Activated effector memory CD4-positive, alpha-beta T cell treated with anti-CD3 and anti-CD28 coated beads, Interleukin-2, amount 50 U/mL, for 16 hours (primary cell): ENCODE measurements around the gene EDN2.

Experiments used
- DNase-seq: peaks from one replicate; pipeline ENCODE4 v3.0.0-alpha.2; 2020

The EDN2 gene

DNA sequence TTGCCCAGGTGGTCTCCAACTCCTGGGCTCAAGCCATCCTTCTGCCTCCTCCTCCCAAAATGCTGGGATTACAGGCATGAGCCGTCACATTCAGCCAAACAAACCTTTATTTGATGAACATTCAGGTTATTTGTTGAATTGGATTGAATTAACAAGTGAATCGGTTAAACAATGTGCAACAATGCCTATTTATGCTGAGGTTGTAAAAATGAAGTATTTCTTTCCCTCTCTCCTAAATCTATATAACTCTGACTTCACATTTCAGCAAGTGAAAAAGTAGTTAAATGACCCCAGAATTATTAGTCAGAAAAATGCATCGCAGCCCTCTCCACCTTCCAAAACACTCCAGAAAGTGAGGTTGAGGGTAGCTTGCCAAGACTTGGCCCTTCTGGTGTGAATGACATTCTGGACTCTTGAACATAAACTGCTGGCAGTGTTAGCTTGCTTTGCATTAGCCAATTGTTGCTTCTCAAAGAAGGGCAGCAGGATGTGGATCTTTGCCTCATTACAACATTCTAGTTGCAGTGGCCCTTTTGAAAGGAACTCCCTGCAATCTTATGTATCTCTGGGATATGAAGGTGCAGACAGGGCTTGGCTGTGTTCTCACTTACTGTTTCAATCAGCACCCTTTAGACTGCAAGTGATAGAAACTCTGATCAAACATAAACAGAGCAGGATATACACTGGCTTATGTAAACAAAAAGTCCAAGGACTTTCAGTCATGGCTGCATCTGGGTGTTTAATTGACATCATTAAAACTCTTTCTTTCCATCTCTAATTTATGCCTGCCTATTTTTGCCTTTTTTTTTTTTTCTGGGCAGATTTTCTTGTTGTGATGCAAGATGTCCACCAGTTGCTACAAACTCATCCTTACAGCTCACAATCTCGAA lies 22.4 kb downstream of the EDN2 start:
- DNase-seq = no peak

DNA sequence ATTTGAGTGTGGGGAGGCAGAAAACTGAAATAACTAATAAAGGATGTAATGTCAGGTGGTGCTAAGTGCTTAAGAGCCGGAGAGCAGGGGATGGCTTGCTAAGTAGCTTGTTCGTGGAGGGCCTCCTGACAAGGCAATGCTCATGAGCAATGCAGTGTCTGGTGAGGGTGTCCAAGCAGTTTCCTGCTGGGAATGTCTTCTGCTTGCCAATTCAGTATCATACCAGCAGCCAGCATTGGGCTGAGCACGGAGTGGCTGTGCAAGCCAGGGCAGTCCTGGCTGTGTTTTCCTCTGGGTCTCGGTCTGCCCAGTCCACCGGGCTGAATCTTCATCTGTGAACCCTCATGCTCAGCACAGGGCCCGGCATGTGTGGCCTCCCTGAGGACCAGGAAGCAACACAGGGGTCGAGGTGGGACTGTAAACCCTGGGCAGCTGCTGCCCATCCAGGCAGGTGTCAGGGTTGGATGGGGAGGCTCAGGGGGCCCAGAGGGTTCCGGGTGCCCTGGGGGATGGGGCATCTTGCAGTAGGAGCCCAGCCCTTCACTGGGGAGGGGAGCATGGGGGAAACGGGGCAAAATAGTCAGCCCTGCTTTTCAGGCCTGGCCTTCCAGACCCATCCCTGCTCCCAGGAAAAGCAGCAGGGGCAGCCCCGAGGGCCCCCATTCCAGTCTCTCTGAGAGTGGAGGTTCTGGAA lies 27.5 kb downstream of the EDN2 start:
- no peak for DNase-seq

DNA sequence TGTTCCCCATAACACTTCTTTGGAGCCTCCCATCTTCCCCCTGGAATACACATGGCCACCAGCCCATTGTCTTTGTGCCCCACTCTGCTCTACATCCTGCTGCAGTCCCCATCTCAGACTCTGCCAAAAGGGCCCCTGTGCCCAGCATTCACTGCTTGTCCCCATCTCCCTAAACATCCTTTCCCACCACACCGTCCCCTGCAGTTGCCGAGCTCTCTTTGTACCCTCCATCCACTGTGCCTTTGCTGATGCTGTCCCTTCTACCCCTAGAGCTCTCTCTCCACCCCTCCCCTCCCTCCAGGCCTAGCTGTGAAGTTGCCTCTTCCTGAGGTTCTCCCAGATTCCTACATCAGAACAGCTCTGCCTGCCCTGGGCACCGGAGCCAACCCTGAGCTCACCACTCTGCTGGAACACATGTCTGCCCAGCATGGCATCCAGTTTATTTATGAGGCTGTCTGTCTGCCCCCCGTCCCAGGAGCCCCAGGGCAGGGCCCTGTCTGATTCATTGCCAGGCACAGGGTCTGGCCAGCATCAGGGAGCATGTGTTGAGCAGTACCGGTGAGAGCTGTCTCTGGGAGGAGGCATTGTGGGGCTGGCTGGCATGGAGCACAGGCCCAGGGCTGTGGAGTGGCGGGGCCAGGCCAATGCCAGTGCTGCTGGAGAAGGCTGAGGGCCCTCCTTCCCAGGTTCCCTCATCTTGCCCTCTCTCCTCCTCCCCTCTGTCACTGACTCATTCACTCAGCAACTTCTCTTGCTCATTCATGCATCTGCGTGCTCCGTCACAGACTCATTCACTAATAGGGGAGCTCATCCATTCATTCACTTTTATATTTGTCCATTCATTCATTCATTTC lies 28.8 kb downstream of the EDN2 start:
- DNase-seq = no peak

DNA sequence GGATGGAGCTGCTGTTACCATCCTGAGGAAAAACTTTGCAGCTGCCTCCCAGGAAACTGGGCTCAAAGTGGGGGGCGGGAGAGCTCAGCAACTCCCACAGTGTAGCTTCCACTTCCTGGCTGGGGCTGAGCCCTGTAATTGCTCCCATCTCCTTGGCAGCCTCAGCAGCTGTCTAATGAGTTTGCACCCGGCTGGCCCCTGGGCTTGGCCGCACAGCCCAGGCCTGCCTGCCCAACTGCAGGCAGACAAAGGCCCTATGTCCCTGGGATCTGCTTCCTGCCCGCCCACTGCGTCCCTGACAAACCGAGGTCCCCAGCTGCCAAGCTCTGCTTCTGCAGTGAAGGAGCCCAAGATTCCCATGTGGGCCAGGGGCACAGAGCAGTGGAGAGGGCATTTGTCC lies 30.1 kb downstream of the EDN2 start:
- DNase-seq = no peak

DNA sequence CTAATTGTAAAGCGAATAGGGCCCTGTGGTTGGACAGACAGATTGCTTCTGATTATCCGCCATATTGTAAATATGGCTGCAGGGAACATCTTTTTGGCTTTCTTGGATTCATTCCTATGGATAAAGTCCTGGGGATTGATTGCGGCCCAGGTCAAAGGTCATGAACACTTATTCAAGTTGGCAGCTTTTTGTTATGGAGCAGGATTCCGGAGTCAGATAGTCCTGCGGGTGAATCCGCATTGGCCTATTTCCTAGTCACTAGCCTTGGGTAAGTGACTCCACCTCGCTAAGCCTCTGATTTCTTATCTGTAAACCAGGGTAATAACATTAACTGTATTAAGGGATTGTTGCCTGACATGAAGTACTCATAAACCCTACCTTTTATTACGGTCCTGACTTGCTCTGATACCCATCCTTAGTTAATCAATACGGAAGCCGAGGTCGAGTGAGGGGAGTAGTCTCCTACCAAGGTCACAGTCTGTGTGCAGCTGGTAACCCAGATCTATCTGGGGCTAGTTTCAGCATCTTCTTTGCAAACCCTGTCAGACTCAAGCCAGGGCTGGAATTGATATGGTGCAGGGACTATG lies 31.7 kb downstream of the EDN2 start:
- no peak for DNase-seq

DNA sequence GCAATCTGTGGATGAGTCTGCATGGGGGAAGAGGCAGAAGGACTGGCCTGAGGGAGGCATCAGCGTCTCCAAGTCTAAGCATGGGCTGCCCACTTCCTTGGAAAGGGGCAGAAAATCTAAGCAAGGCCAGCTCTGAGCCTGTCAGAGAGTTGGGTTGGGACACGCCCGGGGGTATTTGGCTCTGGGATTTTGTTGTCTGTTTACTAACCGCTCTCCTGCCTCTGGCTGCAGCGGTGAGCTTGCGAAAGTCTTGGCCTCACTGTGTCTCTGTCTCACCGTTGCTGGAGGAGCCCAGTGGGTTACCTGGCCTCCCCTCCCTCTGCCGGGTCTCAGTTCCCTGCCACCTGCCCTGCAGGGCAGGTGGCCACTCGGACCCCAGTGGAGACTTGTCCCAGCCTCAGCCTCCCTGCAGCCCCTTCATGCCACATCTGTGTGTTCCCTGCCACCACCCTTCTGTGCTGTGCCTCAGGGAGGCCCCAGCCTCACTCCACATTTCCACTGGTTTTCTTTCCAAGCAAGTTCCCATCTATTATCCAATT lies 33.7 kb downstream of the EDN2 start:
- DNase-seq = no peak

DNA sequence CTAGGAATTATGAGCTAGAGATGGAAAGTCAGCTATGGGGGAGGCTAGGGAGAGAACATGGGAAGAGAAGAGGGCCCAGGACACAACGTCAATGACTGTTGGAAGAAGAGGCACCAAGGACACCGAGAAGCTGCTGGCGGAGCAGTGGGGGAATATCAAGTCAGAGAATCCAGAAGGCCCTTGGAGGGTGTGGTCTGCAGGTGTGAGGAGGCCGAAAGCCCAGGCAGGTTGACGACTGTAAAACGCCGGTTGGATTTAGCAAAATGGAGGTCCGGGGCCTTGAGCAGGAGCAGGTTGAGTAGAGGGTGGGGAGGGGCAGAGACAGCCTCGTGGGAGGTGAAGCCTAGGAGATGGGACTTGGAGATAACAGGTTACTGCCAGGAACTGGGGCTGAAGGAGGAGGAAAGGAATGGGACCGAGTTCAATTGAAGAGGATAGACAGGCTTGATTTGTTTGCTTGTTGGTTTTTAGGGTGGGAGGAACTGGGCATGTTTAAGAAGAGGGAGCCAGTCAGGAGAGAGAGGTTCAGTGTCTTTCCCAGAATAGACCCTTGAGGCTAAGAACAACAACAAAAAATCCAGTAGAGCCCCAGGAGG lies 35.1 kb downstream of the EDN2 start:
- DNase-seq = no peak

DNA sequence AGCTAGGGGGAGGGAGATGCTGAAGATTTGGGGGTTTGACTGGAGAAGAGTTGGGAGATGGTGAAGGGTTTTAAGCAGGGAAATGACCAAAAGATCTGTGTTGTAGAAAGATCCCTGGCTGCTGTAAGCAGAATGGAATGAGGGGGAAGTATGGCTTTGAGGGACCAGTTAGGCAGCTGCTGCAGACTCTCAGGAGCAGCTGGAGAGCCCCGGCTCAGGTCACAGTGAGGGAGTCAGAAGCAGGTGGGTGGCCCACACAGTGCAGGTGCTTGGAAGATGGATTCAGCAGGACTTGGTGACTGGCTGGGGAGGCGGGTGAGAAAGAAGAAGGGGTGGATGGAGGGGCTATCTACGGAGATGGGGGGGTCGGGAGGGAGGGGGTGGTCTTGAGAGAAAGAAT lies 35.7 kb downstream of the EDN2 start:
- DNase-seq = no peak

DNA sequence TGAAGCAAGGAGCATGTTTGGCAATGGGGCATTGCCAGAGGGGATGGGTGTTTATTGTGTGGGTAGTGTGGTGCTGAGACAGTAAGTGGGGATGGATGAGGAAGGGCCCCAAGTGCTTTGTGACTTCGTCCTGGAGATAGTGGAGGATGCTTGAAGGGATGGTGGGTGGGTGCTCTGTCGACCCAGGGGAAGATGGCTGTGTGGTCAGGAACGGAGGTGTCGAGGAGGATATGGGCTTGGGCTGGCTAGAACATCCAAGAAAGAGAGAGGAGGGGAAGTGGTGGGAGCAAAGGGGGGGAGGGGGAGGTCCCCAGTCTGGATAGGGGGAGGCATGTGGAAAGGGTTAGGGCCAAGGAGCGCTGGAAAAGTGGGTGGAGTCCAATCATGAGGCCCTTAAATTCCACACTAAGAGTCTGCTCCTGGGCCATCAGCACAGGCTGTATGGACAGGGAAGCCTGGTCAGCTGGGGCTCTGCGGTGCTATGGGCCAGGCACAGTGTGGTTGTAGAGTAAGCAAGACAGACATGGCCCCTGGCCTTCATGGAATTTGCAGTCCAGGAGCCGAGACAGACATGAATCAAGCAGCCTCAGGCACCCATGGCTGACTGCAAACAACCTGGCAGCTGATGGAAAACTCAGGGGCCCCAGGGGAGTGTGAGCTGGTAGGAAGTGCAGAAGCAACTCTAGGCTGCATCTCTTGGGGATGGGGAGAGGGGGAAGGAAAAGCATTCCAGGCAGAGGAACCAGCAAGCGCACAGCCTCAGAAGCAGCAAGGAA lies 36.3 kb downstream of the EDN2 start:
- DNase-seq = no peak

DNA sequence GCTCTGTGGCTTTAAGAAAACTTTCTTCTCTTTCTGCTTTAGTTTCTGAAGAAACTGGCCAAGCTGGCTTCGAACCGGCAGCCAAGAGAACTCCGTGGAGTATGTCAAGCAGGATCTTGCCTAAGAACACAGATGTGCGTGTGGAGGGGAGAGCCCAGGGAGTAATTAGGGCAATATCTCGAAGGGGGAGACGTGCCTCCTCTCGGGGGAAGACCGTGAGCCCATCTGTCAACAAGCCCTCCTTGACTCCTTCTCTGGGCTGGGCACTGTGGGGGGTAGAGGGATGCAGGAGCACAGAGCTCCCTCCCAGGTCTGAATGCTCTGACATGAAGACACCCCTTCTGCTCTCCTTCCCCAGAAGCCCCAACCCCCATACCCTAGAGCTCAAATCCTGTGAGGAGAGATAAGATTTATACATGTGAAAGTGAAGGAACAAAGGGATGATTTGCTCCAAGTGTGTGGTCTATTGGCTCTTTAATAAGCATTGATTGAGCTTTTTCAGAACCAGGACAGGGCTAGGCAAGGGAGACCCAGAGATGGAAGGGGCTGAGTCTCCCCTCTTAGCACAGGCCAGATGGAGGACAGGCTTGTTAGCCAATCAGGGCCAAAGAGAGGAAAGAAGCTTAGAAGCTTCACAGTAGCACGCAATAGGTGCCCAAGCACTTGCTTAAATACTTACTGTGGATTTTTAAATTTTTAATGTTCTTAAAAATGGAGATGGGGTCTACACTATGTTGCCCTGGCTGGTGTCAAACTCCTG lies 37.5 kb downstream of the EDN2 start:
- DNase-seq = no peak

DNA sequence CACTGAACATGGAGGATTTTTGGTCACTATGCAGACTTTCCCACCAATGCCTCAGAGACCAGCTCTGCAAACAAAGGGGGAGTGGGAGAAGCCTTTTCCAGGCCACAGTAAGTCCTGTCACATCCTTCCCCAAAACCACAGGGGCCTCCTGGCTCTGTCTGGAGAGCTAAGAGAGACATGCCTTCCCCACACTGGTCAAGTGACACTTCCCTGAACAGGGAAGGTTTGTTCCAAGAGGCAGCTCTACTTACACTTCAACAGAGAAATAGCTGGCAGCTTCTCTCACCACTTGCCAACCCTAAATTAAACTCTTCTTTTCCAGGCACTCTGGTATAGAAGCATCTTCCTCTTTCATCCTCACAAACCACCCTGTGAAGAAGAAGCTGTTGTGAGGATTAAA lies 39.7 kb downstream of the EDN2 start:
- DNase-seq = no peak

DNA sequence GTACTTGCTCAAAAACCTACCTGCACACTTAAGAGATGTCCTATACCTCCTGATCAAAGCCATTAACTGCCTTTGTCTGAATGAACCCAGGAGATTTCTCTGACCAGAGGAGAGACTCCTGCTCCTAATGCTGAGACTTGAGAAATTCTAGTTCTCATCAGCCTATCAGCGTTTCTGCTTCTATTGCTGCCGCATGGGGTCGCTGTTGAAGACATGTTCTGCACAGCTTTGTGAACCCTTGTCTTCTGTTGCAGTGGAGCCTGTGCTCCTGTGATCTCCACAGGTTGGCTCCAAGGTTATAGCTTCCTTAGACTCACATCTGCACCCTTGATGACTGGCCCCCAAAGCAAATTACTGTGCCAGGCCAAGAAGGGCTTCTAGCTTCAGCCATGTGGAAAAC lies 40.2 kb downstream of the EDN2 start:
- DNase-seq = no peak

DNA sequence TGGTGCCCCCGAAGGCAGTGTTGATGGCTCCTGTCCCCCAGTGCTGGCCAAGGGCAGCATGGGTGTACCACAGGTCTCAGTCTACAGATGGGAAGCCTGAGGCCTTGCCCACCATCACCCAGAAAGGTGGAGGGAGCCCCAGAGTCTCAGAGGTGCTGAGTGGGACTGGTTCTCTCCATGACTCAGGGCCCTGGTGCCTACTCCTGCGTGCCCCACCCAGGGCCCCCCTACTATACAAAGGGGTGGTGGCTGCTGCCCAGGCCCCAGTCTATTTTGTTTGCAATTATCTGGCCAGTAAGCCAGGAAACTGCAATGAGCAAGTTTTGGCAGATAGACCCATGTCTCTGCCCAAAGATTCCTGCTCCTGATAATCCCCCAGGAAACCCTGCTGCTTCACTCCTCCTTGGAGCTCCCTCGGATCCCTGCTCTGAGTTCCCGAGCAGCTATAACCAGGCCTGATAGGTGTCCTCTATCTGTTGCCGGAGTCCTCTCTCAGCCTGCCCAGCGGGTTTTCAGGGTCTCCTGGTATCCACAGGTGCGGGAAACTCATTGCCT lies 41.7 kb downstream of the EDN2 start:
- no peak for DNase-seq

DNA sequence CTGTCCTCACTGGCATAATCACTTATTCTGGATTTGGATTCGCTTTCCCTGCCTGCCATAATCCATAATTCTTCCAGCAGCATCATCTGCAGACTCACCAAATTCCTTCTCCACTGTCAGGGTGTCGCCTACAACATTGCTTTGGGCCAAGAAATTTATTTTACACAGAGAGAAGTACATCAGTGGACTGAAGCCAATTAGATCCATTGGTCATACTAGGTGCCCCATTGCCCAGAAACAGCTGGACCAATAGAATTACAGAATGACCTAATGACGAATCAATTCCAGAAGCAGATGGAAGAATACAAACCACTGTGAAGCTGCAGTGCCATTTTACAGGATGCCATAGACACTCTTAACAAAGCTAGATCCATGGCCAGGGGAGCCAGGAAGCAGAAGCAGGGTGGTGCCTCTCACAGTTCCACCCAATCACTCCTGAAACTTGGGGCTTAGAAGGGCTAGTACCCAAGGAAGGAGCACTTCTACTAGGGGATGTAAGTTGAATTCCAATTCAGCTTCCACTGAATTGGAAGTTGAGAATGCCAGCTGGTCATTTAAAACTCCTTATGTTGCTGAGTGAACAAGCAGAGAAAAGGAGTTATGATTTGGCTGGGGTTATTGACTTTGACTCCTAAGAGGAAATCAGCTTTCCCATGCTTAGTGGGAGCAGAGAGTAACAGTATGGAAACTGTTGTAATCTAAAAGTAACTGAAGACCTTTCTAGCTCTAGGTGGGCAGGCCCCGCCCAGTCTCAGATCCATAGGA lies 44.0 kb downstream of the EDN2 start:
- DNase-seq = no peak

DNA sequence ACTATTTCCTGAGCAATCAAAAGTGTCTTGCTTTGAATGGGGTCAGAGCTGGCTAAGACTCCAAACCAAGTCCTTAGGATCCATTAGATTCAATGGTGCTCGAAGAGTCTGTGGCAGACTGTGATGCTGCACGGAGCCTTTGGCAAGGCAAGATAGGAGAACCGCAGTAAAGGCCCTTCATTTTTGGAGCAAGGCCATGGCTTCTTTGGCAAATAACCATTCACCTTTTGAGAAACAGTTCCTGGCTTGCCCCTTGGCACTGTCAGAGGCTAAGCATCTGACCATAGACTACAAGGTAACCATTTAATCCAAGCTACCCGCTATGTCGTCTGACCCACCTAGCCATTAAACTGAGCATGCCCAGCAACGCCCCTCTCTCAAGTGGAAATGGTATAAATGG lies 45.2 kb downstream of the EDN2 start:
- DNase-seq = no peak

DNA sequence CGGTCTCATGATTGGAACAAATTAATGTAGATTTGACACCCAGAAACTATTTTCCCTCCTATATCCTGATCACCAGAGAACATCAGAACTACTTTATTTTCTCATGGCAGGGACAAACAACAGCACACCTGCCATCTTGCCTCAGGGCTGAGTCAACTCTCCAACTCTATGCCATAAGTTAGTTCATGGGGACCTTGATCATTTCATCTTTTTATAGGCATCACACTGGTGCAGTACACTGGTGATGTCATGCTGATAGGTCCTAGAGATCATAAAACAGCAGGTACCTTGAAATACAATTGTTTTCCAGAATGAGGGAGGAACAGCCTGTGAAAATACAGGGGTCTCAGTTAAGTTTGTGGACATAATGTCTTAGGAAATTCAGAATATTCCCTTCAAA lies 45.8 kb downstream of the EDN2 start:
- DNase-seq = no peak

DNA sequence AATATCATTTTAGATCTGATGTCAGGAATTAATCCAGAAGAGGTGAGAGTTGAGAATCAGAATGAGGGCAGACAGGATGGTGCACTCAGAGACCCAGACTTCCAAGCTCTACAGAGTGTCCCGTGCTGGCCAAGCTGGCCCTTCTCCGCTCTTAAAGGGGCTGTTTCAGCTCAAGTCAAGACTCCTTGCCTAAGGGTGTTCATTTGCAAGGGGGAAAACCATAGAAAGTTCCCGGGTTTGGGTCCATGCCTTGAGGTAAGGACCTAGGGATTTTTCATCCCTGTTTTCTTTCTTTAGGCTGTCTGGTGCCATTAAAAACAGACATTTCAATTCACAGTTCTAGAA lies 47.5 kb downstream of the EDN2 start:
- no peak for DNase-seq

DNA sequence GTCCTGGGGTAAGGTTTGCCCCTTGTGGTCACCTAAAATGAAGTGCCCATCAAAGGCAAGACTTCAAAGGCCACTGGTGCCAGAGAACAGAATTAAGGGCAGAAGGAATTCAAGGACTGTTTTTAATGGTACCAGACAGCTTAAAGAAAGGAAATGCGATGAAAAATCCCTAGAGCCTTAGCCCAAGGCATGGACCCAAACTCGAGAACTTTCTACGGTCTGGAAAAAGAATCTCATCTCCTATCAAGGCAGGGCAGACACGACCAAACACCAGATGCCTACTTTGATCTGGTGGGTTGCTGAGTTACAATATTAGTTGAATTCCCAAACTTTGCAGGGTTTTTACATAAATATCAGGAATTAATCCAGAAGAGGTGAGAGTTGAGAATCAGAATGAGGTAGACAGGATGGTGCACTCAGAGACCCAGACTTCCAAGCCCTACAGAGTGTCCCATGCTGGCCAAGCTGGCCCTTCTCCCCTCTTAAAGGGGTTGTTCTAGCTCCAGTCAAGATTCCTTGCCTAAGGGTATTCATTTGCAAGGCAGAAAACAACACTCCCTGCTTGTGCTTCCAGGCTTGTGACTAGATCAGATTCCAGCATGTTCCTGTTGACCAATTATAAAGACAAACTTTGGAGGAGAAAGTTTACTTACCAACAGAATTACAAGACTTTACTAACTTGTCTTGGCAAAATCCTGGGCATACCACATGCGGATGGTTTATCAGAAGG lies 48.0 kb downstream of the EDN2 start:
- DNase-seq = no peak

DNA sequence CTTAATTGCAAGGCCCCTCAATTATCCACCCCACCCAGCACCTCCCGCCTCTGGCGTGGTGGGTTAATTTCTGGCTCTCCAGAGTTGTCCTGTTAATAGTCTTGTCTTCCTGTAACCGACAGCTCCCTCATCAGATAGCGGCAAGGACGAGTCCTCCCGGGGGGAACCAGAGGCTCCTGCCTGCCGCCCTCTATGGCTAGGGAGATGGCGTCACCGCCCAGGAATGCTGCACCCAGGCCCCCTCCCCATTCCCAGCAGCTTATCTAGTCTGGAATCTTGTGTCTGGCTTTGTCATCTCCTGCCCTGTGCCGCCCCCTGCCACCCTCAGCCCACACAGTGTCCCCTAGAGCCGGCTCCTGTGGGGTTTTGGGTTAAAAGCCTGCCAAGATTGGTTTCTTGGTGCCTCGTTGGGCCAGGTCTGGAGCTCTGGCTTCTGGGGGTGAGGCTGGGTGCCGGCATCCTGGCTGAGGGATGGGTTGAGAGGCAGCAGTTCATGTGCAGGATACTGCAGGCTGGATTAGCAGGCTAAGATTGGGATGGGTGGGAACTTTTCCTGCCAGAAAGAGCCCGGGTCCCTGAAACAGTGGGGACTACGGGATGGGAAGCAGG lies 48.8 kb downstream of the EDN2 start:
- no peak for DNase-seq
